Endothelial cell of umbilical vein (primary cell): ENCODE measurements around the gene LRCOL1.

ENCODE experiments used
- EZH2 ChIP-seq: IDR thresholded peaks from 2 replicates; pipeline ENCODE4 v1.6.1; 2012; ENCODE audit warnings: borderline replicate concordance, low read depth, mild to moderate bottlenecking, moderate library complexity, low read length, inconsistent platforms; ENCODE audit not compliant: severe bottlenecking
- FOS ChIP-seq: IDR thresholded peaks from 2 replicates; pipeline ENCODE4 v1.6.1; 2011; ENCODE audit warnings: mild to moderate bottlenecking, low read length, moderate library complexity, borderline replicate concordance; ENCODE audit not compliant: insufficient read depth
- JUN ChIP-seq: IDR thresholded peaks from 2 replicates; pipeline ENCODE4 v1.6.1; 2011; ENCODE audit warnings: borderline replicate concordance, low read depth; ENCODE audit not compliant: insufficient read length, insufficient read depth
- MYC ChIP-seq: IDR thresholded peaks from one replicate; pipeline ENCODE4 v1.6.1; 2011; ENCODE audit warnings: mild to moderate bottlenecking, low read depth, low read length
- POLR2A ChIP-seq: IDR thresholded peaks from 2 replicates; pipeline ENCODE4 v1.6.1; 2012; ENCODE audit warnings: low read depth, mild to moderate bottlenecking, control low read depth, low read length
- POLR2AphosphoS5 ChIP-seq: IDR thresholded peaks from 2 replicates; pipeline ENCODE4 v1.6.1; 2012; ENCODE audit warnings: low read depth, mild to moderate bottlenecking, control low read depth, low read length, moderate library complexity; ENCODE audit not compliant: insufficient read depth
- TF ChIP-seq, protein P1 (sequence below), 2 donors: IDR thresholded peaks; 1 replicate in 1 of 2; 2 replicates in 1 of 2; pipeline ENCODE4 v1.5.1; 2011; ENCODE audit warnings: low read length in 2 of 2, mild to moderate bottlenecking in 2 of 2, moderate library complexity in 2 of 2, control low read depth in 1 of 2, inconsistent platforms in 1 of 2, low read depth in 1 of 2; ENCODE audit not compliant: insufficient read depth in 1 of 2; ENCODE audit errors: extremely low read depth in 1 of 2
- TF ChIP-seq, protein P2 (sequence below): IDR thresholded peaks from 2 replicates; pipeline ENCODE4 v1.6.1; 2011; ENCODE audit not compliant: insufficient read depth, insufficient read length

DNA sequence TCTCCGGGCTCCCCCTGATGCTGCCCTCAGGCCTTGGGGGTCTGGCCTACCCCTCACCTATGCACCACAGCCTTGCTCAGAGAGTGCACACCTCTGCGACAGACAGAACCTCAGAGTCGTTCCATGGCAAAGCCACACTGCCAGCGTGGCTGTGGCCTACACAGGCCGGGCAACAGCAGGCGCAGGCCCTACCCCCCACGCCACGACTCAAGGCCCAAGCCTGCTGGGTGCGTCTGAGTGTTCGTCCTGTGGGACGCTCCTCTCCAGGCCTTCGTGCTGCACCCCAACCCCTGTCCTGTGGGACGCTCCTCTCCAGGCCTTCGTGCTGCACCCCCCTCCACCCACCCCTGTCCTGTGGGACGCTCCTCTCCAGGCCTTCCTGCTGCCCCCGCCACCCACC, 54.2 kb downstream of the LRCOL1 start:
- TF ChIP-seq, protein P1, sequence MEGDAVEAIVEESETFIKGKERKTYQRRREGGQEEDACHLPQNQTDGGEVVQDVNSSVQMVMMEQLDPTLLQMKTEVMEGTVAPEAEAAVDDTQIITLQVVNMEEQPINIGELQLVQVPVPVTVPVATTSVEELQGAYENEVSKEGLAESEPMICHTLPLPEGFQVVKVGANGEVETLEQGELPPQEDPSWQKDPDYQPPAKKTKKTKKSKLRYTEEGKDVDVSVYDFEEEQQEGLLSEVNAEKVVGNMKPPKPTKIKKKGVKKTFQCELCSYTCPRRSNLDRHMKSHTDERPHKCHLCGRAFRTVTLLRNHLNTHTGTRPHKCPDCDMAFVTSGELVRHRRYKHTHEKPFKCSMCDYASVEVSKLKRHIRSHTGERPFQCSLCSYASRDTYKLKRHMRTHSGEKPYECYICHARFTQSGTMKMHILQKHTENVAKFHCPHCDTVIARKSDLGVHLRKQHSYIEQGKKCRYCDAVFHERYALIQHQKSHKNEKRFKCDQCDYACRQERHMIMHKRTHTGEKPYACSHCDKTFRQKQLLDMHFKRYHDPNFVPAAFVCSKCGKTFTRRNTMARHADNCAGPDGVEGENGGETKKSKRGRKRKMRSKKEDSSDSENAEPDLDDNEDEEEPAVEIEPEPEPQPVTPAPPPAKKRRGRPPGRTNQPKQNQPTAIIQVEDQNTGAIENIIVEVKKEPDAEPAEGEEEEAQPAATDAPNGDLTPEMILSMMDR (IDR thresholded peaks at IDR 0.05; ENCODE audit: extremely low read depth in 1 of 2, insufficient read depth in 1 of 2, low read depth in 1 of 2, low read length in 2 of 2): no peak
- no peak for TF ChIP-seq POLR2AphosphoS5
- TF ChIP-seq, protein P2, sequence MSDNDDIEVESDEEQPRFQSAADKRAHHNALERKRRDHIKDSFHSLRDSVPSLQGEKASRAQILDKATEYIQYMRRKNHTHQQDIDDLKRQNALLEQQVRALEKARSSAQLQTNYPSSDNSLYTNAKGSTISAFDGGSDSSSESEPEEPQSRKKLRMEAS: no peak
- no peak for TF ChIP-seq POLR2A
- TF ChIP-seq EZH2: no peak
- no peak for TF ChIP-seq JUN
- TF ChIP-seq MYC: no peak
- no peak for TF ChIP-seq FOS
